GM12892 (cell line): ENCODE results near the gene ANKS1B.

Source experiments
- POLR2AphosphoS5 ChIP-seq: IDR thresholded peaks from 2 replicates; pipeline ENCODE4 v1.6.1; 2011; ENCODE audit warnings: low read depth, low read length, control low read depth
- TAF1 ChIP-seq: IDR thresholded peaks from 2 replicates; pipeline ENCODE4 v1.6.1; 2011; ENCODE audit warnings: low read depth, mild to moderate bottlenecking, control low read depth, low read length, borderline replicate concordance

- TF ChIP-seq POLR2AphosphoS5 (no peak), TAF1 (no peak)
Observed at GRCh38 chr12:99453836-99454538, 530.7 kb downstream of the ANKS1B start.
